ENCODE measurements around the gene COL9A2. TPM values are rescaled to one million over a fixed set of nuclear protein-coding genes. Genes with fewer than 3 reads are reported as not detected.

COL9A2 gene
- total RNA-seq, 1 experiment from 2014 or later = 3.0 TPM

DNA sequence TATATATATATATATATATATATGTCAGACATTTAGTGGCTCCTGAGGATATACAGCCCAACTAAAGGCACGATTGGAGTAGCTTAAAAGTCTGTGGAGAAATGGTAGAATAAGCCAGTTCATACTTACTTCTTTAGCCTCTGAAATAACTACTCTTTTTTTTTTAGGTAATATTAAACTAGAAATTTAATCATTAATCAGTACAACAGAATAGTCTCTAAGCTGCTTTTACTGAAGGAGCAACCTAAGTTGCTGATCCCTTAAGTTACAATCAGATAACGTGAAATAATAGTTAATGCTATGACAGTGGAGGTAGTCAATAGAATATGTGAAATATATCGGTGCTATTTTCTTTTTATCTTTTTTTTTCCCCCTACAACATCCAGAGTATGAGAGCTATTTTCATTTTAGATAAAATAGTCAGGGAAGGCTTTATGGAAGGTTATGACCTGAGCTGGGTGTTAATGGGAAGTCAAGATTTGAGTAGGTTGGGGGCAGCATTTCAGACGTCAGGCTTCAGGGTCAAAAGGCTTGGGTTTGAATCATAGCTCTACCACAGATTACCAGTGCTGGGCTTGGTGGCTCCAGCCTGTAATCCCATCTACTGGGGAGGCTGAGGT lies 43.4 kb downstream of the COL9A2 start:
- no peak overlapping the region for H3K27ac Mint-ChIP-seq (ENCODE audit: unreplicated experiment)
- no TSS peak for BruUV-seq (replicated peaks)
- H3K9me3 Mint-ChIP-seq (ENCODE audit: low read depth, unreplicated experiment) = no peaks in the 10 kb centered on the region
- DNase-seq = no peak
- H3K27me3 Mint-ChIP-seq (ENCODE audit: unreplicated experiment) = no peaks in the 10 kb centered on the region
- intact Hi-C loops (cut with micrococcal nuclease; ENCODE audit: unreplicated experiment) = no loop called here
- TF ChIP-seq, protein P1, sequence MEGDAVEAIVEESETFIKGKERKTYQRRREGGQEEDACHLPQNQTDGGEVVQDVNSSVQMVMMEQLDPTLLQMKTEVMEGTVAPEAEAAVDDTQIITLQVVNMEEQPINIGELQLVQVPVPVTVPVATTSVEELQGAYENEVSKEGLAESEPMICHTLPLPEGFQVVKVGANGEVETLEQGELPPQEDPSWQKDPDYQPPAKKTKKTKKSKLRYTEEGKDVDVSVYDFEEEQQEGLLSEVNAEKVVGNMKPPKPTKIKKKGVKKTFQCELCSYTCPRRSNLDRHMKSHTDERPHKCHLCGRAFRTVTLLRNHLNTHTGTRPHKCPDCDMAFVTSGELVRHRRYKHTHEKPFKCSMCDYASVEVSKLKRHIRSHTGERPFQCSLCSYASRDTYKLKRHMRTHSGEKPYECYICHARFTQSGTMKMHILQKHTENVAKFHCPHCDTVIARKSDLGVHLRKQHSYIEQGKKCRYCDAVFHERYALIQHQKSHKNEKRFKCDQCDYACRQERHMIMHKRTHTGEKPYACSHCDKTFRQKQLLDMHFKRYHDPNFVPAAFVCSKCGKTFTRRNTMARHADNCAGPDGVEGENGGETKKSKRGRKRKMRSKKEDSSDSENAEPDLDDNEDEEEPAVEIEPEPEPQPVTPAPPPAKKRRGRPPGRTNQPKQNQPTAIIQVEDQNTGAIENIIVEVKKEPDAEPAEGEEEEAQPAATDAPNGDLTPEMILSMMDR (IDR thresholded peaks at IDR 0.05; ENCODE audit: unreplicated experiment) = no peak
- no peak overlapping the region for H3K4me3 Mint-ChIP-seq (ENCODE audit: low read depth, unreplicated experiment)
- H3K4me1 Mint-ChIP-seq (ENCODE audit: low read depth, unreplicated experiment) = peaks cover 8% of the 10 kb centered on the region
- H3K36me3 Mint-ChIP-seq (ENCODE audit: insufficient read depth, unreplicated experiment) = peaks cover 24% of the 10 kb centered on the region
- CTCF ChIA-PET = no interaction called here

DNA sequence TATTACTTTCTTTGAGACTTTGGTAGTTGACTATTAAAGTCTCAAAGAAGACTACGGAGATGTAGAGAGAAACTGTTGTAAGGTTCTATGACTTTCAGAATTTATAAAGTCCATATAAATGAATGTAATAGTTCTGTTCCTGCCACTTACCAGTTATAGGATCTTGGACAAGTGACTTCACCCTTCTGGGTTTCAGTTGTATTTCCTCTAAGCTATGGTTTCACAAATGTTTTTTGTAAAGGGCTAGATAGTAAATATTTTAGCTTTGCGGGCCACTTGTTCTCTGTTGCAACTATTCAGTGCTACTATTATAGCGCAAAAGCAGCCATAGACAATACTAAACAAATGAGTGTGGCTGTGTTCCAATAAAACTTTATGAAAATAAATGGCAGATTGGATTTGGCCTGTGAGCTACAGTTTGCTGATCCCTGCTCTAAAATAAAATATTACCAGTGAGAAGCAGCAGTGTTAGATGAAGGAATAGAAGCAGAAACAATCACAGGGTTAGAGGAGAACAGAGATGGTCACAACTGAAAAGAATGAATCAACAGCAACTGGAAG lies 44.4 kb downstream of the COL9A2 start:
- Mint-ChIP-seq H3K4me3 (ENCODE audit: low read depth, unreplicated experiment) (no peak overlapping the region), H3K9me3 (ENCODE audit: low read depth, unreplicated experiment) (no peaks in the 10 kb centered on the region), H3K27ac (ENCODE audit: unreplicated experiment) (no peak overlapping the region), H3K36me3 (ENCODE audit: insufficient read depth, unreplicated experiment) (peaks cover 33% of the 10 kb centered on the region), H3K4me1 (ENCODE audit: low read depth, unreplicated experiment) (peaks cover 8% of the 10 kb centered on the region), H3K27me3 (ENCODE audit: unreplicated experiment) (no peaks in the 10 kb centered on the region)
- intact Hi-C loops (cut with micrococcal nuclease; ENCODE audit: unreplicated experiment) = no loop called here
- no TSS peak for BruUV-seq (replicated peaks)
- CTCF ChIA-PET = no interaction called here
- TF ChIP-seq, protein P1 (IDR thresholded peaks at IDR 0.05; ENCODE audit: unreplicated experiment) = no peak
- DNase-seq = no peak

DNA sequence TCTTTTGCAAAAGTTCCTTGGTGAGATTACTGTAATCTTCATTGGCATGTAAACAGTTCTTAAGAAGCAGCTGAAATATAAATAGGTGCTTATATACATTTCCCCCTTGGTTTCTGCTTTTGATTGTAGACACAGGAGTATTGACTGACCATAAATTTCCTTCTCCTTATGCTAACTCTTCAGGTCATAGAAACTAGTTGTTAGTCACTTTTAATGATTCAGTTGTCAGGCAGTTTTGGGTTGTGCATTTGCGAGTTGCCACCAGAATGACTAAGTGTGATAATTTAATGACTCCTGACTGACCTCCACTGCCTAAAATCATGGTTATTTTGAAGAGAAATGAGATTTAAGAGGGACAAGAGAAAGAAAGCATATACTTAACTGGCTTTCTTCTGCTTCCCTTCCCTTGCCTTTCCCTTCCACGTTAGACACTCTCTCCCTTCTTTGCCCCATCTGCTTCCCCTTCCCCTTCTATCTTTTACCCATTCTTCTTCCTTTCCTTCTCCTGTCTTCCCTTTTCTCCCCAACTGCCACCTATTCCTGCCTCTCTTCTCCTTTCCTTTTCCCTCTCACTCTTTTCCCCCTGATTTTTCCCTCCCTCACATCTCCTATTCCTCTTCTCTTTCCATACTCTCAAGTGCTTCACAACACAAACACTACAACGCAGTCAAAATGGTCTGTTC lies 46.8 kb downstream of the COL9A2 start:
- CTCF ChIA-PET = no interaction called here
- Mint-ChIP-seq H3K9me3 (ENCODE audit: low read depth, unreplicated experiment) (no peaks in the 10 kb centered on the region), H3K4me3 (ENCODE audit: low read depth, unreplicated experiment) (no peak overlapping the region), H3K36me3 (ENCODE audit: insufficient read depth, unreplicated experiment) (peaks cover 23% of the 10 kb centered on the region), H3K4me1 (ENCODE audit: low read depth, unreplicated experiment) (peaks cover 8% of the 10 kb centered on the region), H3K27ac (ENCODE audit: unreplicated experiment) (no peak overlapping the region), H3K27me3 (ENCODE audit: unreplicated experiment) (no peaks in the 10 kb centered on the region)
- intact Hi-C loops (cut with micrococcal nuclease; ENCODE audit: unreplicated experiment) = no loop called here
- BruUV-seq (replicated peaks) = no TSS peak
- TF ChIP-seq, protein P1 (IDR thresholded peaks at IDR 0.05; ENCODE audit: unreplicated experiment) = no peak
- DNase-seq = no peak

DNA sequence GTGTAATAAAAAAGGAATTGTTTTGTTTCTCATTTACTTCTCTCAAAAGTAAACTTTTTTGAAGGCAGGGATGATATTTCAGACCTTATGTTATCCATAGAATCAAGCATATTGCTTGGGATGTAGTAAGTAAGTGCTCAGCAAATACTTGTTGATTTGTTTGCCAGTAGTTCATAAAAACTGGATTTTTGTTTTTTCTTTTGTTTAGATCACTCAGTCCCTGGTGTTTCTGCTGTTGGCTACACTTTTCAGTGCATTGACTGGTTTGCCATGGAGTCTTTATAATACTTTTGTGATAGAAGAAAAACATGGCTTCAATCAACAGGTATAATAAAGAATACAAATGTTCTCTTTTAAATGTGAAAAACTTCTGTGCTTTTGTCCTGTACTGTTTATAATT lies 48.9 kb downstream of the COL9A2 start:
- H3K27me3 Mint-ChIP-seq (ENCODE audit: unreplicated experiment) = no peaks in the 10 kb centered on the region
- no peak overlapping the region for H3K4me3 Mint-ChIP-seq (ENCODE audit: low read depth, unreplicated experiment)
- no peak overlapping the region for H3K27ac Mint-ChIP-seq (ENCODE audit: unreplicated experiment)
- H3K36me3 Mint-ChIP-seq (ENCODE audit: insufficient read depth, unreplicated experiment) = peaks cover 29% of the 10 kb centered on the region
- intact Hi-C loops (cut with micrococcal nuclease; ENCODE audit: unreplicated experiment) = no loop called here
- H3K4me1 Mint-ChIP-seq (ENCODE audit: low read depth, unreplicated experiment) = peaks cover 8% of the 10 kb centered on the region
- CTCF ChIA-PET = interaction anchor here (0.6 kb wide), 1 partner anchor 190 kb away, joined by 3 read pairs; no protein-coding TSS in a partner anchor
- no TSS peak for BruUV-seq (replicated peaks)
- H3K9me3 Mint-ChIP-seq (ENCODE audit: low read depth, unreplicated experiment) = no peaks in the 10 kb centered on the region
- TF ChIP-seq, protein P1 (IDR thresholded peaks at IDR 0.05; ENCODE audit: unreplicated experiment) = no peak
- no peak for DNase-seq
